ENCODE results near the gene ZC3H18. TPM values are rescaled to one million over a fixed set of nuclear protein-coding genes. Genes with fewer than 3 reads are reported as not detected.
A peak's percentile ranks its signal among the peaks of the same experiment; 100 is the strongest.

The ZC3H18 gene
- polyA plus RNA-seq, 3 donors = 5.5 to 36.4 (median 6.8) TPM

DNA sequence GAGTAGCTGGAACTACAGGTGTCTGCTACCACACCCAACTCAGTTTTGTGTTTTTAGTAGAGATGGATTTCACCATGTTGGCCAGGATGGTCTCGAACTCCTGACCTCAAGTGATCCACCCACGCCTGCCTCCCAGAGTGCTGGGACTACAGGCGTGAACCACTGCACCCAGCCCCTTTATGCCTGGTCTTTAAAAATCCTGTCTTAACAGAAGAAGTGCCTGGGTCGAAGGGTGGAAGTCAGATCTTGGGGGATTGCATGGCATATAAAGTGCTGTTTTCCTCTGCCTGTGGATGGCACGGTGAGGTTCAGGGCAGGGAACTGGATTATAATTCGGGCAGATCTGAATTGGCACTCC lies 30.3 kb downstream of the ZC3H18 start:
- peaks cover 51 to 79% of the 10 kb centered on the region in 2 donors for H3K36me3 Mint-ChIP-seq

DNA sequence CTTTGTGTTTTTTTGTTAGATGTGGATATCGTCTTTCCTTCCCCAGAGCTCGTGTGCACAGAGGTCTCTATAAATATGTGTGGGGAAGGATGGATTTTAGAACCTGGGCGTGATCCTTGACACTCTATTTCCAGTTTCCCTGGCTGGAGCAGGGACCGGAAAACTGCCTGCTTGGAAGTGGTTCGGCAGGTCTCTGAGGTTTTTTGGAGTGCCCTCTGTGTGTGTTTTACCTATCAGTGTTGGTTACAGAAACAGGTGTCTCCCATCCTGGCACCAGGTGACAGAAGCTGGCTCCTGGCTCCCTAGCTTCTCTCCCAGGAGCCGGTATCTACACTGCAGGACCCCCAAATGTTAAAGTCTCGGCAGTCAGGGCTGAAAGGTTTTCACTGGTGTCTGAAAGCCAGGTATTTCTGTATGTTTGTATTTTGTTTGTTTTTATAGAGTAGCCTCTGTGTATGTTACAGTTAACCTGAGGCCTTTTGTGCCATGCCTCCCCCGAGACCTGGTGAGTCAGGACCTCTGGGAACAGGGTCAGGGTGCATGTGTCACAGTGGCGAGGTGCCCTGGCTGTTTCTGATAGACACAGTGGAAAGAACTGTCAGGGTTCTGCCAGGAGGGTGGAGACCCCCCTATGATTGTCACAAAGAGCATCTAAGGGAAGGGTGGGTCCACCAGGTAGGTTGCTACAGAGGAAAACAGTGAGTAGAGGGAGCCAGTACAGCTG lies 31.3 kb downstream of the ZC3H18 start:
- intact Hi-C loops (cut with micrococcal nuclease) = no loop called here
- Histone ChIP-seq H3K4me3 (replicated peaks in 1 of 3; ENCODE audit: low read depth in 2 of 3, low read length in 3 of 3) (no peak overlapping the region), H3K4me2 (replicated peaks; ENCODE audit: extremely low read depth, low read length, poor library complexity, severe bottlenecking) (no peak overlapping the region), H3K27ac (ENCODE audit: low read depth in 1 of 2, low read length in 2 of 2) (peak overlapping the region in 1 of 2 donors; percentile 75), H3K27me3 (ENCODE audit: control insufficient read depth in 2 of 2, insufficient read depth in 2 of 2, low read length in 2 of 2) (no peaks in the 10 kb centered on the region), H3K4me1 (ENCODE audit: control insufficient read depth in 1 of 2, insufficient read depth in 2 of 2, low read length in 2 of 2) (peaks cover 25 to 26% of the 10 kb centered on the region in 2 donors), H3K79me2 (ENCODE audit: insufficient read depth, low read length) (peaks cover 10% of the 10 kb centered on the region), H2AFZ (ENCODE audit: insufficient read depth, low read depth, low read length, poor library complexity, severe bottlenecking) (no peak overlapping the region), H3K36me3 (replicated peaks in 1 of 2; ENCODE audit: control insufficient read depth in 1 of 2, insufficient read depth in 2 of 2, low read length in 2 of 2) (peaks cover 40 to 77% of the 10 kb centered on the region in 2 donors), H3K9ac (ENCODE audit: insufficient read depth, low read length, poor library complexity, severe bottlenecking) (no peak overlapping the region), H3K9me3 (replicated peaks in 1 of 2; ENCODE audit: control insufficient read depth in 1 of 2, insufficient read depth in 1 of 2, low read length in 2 of 2) (no peaks in the 10 kb centered on the region), H4K20me1 (ENCODE audit: insufficient read depth, low read length) (peaks cover 11% of the 10 kb centered on the region)
- Mint-ChIP-seq H3K36me3 (peaks cover 55 to 83% of the 10 kb centered on the region in 2 donors), H3K4me3 (no peak overlapping the region), H3K27ac (peak overlapping the region in 1 of 7 donors; percentile 66), H3K27me3 (ENCODE audit: low read depth in 3 of 3) (peaks cover 0 to 6% (median 0%) of the 10 kb centered on the region in 3 donors), H3K4me1 (peaks cover 30% of the 10 kb centered on the region), H3K9me3 (peaks cover 0 to 3% (median 0%) of the 10 kb centered on the region in 7 donors)
- TF ChIP-seq, protein P1, sequence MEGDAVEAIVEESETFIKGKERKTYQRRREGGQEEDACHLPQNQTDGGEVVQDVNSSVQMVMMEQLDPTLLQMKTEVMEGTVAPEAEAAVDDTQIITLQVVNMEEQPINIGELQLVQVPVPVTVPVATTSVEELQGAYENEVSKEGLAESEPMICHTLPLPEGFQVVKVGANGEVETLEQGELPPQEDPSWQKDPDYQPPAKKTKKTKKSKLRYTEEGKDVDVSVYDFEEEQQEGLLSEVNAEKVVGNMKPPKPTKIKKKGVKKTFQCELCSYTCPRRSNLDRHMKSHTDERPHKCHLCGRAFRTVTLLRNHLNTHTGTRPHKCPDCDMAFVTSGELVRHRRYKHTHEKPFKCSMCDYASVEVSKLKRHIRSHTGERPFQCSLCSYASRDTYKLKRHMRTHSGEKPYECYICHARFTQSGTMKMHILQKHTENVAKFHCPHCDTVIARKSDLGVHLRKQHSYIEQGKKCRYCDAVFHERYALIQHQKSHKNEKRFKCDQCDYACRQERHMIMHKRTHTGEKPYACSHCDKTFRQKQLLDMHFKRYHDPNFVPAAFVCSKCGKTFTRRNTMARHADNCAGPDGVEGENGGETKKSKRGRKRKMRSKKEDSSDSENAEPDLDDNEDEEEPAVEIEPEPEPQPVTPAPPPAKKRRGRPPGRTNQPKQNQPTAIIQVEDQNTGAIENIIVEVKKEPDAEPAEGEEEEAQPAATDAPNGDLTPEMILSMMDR (IDR thresholded peaks at IDR 0.05) = no peak
- 97% methylated on average over 6 of the region's 9 CpGs for WGBS (ENCODE audit: insufficient coverage)
- DNase-seq = no peak

More for the DNA sequence above, 30.3 kb downstream of the ZC3H18 start:
- no peak overlapping the region for H3K9ac ChIP-seq (ENCODE audit: insufficient read depth, low read length, poor library complexity, severe bottlenecking)
- intact Hi-C loops (cut with micrococcal nuclease) = no loop called here
- H3K4me2 ChIP-seq (replicated peaks; ENCODE audit: extremely low read depth, low read length, poor library complexity, severe bottlenecking) = no peak overlapping the region
- peak overlapping the region in 6 of 7 donors; percentile 15 to 95 (median 89) for H3K27ac Mint-ChIP-seq
- no peaks in the 10 kb centered on the region for H3K9me3 ChIP-seq (replicated peaks in 1 of 2; ENCODE audit: control insufficient read depth in 1 of 2, insufficient read depth in 1 of 2, low read length in 2 of 2)
- peaks cover 33% of the 10 kb centered on the region for H3K4me1 Mint-ChIP-seq
- peaks cover 0 to 6% (median 0%) of the 10 kb centered on the region in 3 donors for H3K27me3 Mint-ChIP-seq (ENCODE audit: low read depth in 3 of 3)
- WGBS (ENCODE audit: insufficient coverage) = 96% methylated on average over 5 of the region's 6 CpGs
- no peak overlapping the region for H2AFZ ChIP-seq (ENCODE audit: insufficient read depth, low read depth, low read length, poor library complexity, severe bottlenecking)
- peaks cover 9% of the 10 kb centered on the region for H4K20me1 ChIP-seq (ENCODE audit: insufficient read depth, low read length)
- H3K36me3 ChIP-seq (replicated peaks in 1 of 2; ENCODE audit: control insufficient read depth in 1 of 2, insufficient read depth in 2 of 2, low read length in 2 of 2) = peaks cover 30 to 68% of the 10 kb centered on the region in 2 donors
- TF ChIP-seq, protein P1 (IDR thresholded peaks at IDR 0.05) = no peak
- H3K4me1 ChIP-seq (ENCODE audit: control insufficient read depth in 1 of 2, insufficient read depth in 2 of 2, low read length in 2 of 2) = peaks cover 25 to 26% of the 10 kb centered on the region in 2 donors
- no peak overlapping the region for H3K4me3 ChIP-seq (replicated peaks in 1 of 3; ENCODE audit: low read depth in 2 of 3, low read length in 3 of 3)
- DNase-seq = no peak
- no peak overlapping the region for H3K4me3 Mint-ChIP-seq
- peaks cover 10% of the 10 kb centered on the region for H3K79me2 ChIP-seq (ENCODE audit: insufficient read depth, low read length)
- H3K27me3 ChIP-seq (ENCODE audit: control insufficient read depth in 2 of 2, insufficient read depth in 2 of 2, low read length in 2 of 2) = no peaks in the 10 kb centered on the region
- H3K27ac ChIP-seq (ENCODE audit: low read depth in 1 of 2, low read length in 2 of 2) = peak overlapping the region; percentile 59 to 75
- H3K9me3 Mint-ChIP-seq = peaks cover 0 to 3% (median 0%) of the 10 kb centered on the region in 7 donors

Measured in CD14-positive monocyte (primary cell).